ENCODE data around the gene SYNE3.

Gene SYNE3

DNA sequence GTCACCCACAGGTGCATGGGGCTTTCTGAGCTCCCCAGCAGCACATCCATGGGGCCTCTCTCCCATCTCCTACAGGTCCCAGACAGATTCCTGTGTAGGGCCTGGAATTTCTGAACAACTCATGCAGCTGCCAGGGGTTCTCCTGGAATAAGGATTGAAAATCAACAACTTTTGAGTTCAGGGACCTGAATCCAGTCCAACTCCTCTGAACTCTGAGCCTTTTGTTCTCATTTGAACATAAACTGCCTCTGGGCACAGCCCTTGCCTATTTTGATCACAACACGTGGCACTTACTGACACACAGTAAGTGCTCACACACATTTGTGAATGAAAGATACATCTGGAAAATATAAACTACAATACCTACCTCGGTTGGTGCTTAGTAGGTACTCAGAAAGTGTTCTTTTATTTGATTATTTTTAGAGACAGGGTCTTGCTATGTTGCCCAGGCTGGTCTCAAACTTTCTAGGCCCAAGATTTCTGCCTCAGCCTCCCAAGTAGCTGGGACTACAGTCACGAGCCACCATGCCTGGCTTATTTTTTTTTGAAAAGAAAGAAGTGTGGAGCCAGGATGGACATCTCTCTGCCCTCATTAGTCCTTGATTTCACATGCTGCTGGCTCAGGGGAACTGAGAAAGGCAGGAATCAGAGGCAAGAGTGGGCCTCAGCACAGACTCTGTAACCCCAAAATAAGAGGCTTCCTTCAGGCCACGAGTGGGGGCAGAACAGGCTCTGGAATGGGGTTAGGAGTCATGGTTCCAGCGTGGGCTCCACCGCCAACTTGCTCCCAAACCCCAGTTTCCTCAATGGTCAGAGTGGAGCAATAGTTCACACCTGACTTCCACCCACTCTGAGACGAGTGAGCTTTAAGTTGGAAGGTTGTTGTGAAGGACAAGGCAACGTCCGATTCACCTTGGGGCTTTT, 27.0 kb downstream of the SYNE3 start:
- H3K4me3 ChIP-seq (ENCODE audit: low read depth, low read length), result no peak overlapping the region
- TF ChIP-seq, protein P1, sequence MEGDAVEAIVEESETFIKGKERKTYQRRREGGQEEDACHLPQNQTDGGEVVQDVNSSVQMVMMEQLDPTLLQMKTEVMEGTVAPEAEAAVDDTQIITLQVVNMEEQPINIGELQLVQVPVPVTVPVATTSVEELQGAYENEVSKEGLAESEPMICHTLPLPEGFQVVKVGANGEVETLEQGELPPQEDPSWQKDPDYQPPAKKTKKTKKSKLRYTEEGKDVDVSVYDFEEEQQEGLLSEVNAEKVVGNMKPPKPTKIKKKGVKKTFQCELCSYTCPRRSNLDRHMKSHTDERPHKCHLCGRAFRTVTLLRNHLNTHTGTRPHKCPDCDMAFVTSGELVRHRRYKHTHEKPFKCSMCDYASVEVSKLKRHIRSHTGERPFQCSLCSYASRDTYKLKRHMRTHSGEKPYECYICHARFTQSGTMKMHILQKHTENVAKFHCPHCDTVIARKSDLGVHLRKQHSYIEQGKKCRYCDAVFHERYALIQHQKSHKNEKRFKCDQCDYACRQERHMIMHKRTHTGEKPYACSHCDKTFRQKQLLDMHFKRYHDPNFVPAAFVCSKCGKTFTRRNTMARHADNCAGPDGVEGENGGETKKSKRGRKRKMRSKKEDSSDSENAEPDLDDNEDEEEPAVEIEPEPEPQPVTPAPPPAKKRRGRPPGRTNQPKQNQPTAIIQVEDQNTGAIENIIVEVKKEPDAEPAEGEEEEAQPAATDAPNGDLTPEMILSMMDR (IDR thresholded peaks at IDR 0.05; ENCODE audit: borderline replicate concordance, insufficient read depth, low read depth, low read length), result no peak

DNA sequence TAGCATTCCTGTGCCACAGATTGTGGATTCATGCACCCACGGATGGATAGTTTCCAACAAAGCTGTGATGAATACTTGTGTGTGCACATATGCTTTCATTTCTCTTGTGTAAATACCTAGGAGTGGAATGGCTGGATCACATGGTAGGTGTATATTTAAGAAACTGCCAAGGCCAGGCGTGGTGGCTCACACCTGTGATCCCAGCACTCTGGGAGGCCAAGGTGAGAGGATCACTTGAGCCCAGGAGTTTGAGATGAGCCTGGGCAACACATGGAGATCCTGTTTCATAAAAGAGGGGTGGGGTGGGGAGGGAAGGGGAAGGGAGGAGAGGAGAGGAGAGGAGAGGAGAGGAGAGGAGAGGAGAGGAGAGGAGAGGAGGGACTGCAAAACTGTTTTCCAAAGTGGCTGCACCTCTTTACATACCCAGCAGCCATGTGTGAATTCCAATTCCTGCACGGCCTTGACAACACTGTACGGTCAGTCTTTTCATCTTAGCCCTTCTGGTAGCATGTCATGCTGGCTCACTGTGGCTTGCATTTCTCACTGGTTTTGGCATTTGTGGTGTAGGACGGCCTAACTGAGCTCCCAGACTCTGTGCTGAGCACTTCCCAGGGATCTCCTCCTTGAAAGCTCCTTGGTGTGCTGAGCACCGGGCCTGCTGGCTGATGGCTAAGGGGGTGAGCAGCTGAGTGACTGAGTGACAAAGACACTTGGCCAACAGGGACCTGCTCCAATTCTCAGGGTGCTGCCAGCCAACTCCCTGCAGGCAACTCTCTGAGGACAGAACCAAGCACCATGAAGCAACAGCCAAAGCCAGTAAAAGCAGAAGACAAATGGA, 27.9 kb downstream of the SYNE3 start:
- TF ChIP-seq, protein P1 (IDR thresholded peaks at IDR 0.05; ENCODE audit: borderline replicate concordance, insufficient read depth, low read depth, low read length), result no peak
- no peak overlapping the region for H3K4me3 ChIP-seq (ENCODE audit: low read depth, low read length)

DNA sequence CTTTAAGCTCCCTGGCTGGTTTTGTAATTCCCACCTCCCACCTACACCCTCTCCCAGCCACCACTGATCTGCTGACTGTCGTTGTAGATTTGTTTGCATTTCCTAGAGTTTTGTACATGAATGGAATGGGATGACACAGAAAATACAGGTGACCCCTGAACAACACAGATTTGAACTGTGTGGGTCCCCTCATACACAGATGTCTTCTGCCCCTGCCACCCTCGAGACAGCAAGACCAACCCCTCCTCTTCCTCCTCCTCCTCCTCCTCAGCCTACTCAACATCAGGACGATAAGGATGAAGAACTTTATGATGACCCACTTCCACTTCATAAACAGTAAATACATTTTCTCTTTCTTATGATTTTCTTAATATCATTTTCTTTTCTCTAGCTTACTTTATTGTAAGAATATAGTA, 28.8 kb downstream of the SYNE3 start:
- H3K4me3 ChIP-seq (ENCODE audit: low read depth, low read length), result no peak overlapping the region
- TF ChIP-seq, protein P1 (IDR thresholded peaks at IDR 0.05; ENCODE audit: borderline replicate concordance, insufficient read depth, low read depth, low read length), result no peak

DNA sequence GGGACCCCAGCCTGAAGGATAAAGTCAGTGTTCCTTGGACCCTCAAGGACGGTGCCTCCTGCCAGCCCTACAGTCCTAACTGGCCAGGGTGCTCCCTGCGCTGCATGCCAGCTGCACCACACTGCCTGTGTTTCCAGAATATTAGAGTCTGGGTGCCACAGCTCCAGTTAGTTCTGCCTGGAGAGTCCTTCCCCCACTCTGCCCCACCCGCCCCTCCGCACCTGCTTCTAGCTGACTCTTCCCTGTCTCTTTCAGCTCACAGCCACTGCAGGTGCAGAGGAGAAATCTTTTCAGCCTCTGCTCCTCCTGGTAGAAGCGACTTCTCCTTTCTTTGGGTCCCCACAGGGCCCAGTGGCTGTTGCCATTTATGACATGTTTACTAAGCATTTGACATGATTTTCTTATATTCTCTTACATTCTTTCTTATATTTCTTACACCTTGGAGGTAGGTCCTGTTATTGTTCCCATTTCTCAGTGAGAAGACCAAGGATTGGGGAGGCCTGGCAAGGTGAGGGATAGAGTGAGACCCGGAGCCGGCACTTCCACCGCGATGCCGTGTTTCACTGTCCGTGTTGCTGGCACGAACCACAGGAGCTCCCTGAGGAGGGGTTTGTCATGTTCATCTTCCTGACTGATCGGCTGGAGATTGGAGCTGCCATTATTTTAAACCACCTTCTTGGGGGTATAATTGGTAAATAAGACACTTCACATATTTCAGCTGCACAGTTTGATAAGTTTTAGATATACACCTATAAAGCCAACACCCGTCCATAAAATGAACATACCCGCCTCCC, 29.4 kb downstream of the SYNE3 start:
- H3K4me3 ChIP-seq (ENCODE audit: low read depth, low read length), result no peak overlapping the region
- TF ChIP-seq, protein P1 (IDR thresholded peaks at IDR 0.05; ENCODE audit: borderline replicate concordance, insufficient read depth, low read depth, low read length), result no peak

DNA sequence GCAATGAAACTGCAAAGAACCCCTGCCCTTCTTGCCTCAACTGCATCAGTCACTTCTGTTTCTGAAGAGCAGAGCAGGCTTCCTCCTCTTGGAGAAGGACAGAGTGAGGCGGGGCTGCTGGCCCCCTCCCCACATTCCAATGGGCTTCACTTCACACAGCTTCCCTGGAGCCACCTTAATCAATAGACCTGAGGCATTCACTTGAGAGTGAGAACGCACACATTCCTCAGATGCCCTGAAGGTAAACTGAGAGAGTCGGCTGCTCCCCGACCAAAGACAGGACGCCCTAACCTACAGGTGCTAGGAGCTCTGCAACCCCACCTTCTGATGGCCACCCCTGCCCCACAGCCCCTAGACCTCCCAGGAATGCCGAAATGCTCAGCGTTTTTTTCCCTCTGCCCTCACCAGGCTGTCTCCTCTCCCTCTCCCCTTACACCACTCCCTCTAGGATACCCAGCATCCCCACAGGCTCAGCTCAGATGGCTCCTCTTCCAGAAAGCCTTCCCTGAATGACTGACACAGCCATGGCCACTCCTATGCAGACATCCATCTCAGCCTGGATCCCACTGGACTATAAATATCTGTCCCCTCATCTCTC, 31.1 kb downstream of the SYNE3 start:
- H3K4me3 ChIP-seq (ENCODE audit: low read depth, low read length), result no peak overlapping the region
- TF ChIP-seq, protein P1 (IDR thresholded peaks at IDR 0.05; ENCODE audit: borderline replicate concordance, insufficient read depth, low read depth, low read length), result no peak

DNA sequence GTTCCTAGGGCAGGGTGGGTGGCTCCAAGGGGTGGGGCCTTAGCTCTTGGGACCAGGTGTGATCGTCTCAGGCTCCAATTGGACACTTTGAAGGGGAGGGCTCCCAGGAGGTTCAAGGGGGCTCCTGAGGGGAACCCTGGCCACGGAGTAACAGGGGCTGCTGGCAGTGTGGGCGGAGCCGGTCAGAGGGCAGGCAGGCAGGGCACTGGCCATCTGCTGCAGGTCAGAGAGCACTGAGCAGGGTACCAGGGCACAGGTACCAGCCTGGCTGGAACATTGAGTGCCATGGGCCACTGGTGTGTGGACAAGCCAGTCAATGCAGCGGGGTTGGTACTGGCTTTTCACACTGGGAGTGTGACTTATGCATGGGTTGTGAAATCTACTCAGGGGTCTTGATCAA, 32.2 kb downstream of the SYNE3 start:
- TF ChIP-seq, protein P1 (IDR thresholded peaks at IDR 0.05; ENCODE audit: borderline replicate concordance, insufficient read depth, low read depth, low read length), result no peak
- no peak overlapping the region for H3K4me3 ChIP-seq (ENCODE audit: low read depth, low read length)

Data from GM12875 (cell line).